Ureter (tissue), 1 donor: Measurements from ENCODE around the gene KDELR1. TPM values are rescaled to one million over a fixed set of nuclear protein-coding genes. Genes with fewer than 3 reads are reported as not detected.

Source experiments
- DNase-seq: peaks from one replicate; pipeline ENCODE4 v3.0.0-alpha.2; 2020; ENCODE audit warnings: low spot score
- total RNA-seq: library from RNA; stranded (reverse); gene quantifications from one replicate; pipeline ENCODE4 v1.2.4, GENCODE V29; 2023
- donor health status: DM: yes; HTN: yes; CAD: no.

KDELR1 gene
- total RNA-seq, 1 donor from 2014 or later, result 146 TPM

GRCh38 chr19:48371367-48371766 is 20.0 kb downstream of the KDELR1 start:
- no peak for DNase-seq

GRCh38 chr19:48370955-48371354 is 20.4 kb downstream of the KDELR1 start:
- no peak for DNase-seq

- no peak for DNase-seq
Measured at GRCh38 chr19:48368936-48369335, 22.4 kb downstream of the KDELR1 start.

GRCh38 chr19:48367855-48368254 is 23.5 kb downstream of the KDELR1 start:
- no peak for DNase-seq

- no peak for DNase-seq
Measured at GRCh38 chr19:48365602-48366001, 25.7 kb downstream of the KDELR1 start.

- DNase-seq, result peak; percentile 59
Measured at GRCh38 chr19:48364598-48365348, 26.6 kb downstream of the KDELR1 start.

- peak; percentile 99 for DNase-seq
Measured at GRCh38 chr19:48363810-48364597, 27.3 kb downstream of the KDELR1 start, which contains the start of the genes SYNGR4 and TMEM143. TSS of gene SYNGR4 (plus strand) at chr19:48364367. CDS start at chr19:48365843, 1,476 bp downstream. TSS of gene TMEM143 (minus strand) at chr19:48363940. CDS start at chr19:48363920, 20 bp downstream.

GRCh38 chr19:48363500-48363809 is 27.9 kb downstream of the KDELR1 start:
- DNase-seq, result peak; percentile 71

GRCh38 chr19:48362716-48363499 is 28.4 kb downstream of the KDELR1 start:
- peak; percentile 94 for DNase-seq

GRCh38 chr19:48361912-48362311 is 29.4 kb downstream of the KDELR1 start:
- no peak for DNase-seq

GRCh38 chr19:48359123-48359522 is 32.2 kb downstream of the KDELR1 start:
- no peak for DNase-seq

GRCh38 chr19:48355365-48355954 is 35.9 kb downstream of the KDELR1 start:
- no peak for DNase-seq

- no peak for DNase-seq
Measured at GRCh38 chr19:48354332-48354992, 36.9 kb downstream of the KDELR1 start.

GRCh38 chr19:48353677-48354076 is 37.7 kb downstream of the KDELR1 start:
- no peak for DNase-seq

GRCh38 chr19:48351341-48351752 is 40.0 kb downstream of the KDELR1 start:
- peak; percentile 73 for DNase-seq

GRCh38 chr19:48350856-48351255 is 40.5 kb downstream of the KDELR1 start:
- DNase-seq, result no peak

GRCh38 chr19:48348737-48349136 is 42.6 kb downstream of the KDELR1 start:
- no peak for DNase-seq

- DNase-seq, result no peak
Measured at GRCh38 chr19:48348045-48348444, 43.3 kb downstream of the KDELR1 start.

GRCh38 chr19:48346191-48346590 is 45.2 kb downstream of the KDELR1 start:
- DNase-seq, result no peak

- DNase-seq, result no peak
Measured at GRCh38 chr19:48344892-48345291, 46.5 kb downstream of the KDELR1 start.

- no peak for DNase-seq
Measured at GRCh38 chr19:48342841-48343540, 48.4 kb downstream of the KDELR1 start.
